GM21381 (cell line): ENCODE results near the gene MTX1.
A peak's percentile ranks its signal among the peaks of the same experiment; 100 is the strongest.
"Not testable (repeated sequence)": the region's sequence is repeated elsewhere in the genome, so short reads cannot be mapped to it uniquely, and the experiment has no call there.

Source experiments
- ATAC-seq: cut with Tn5 transposase; IDR thresholded peaks from one replicate; pipeline ENCODE4 v1.9.1; 2021; ENCODE audit warnings: mild to moderate bottlenecking, moderate library complexity; ENCODE audit not compliant: unreplicated experiment

The MTX1 gene

GRCh38 chr1:155205969-155206593 is 2.4 kb upstream of the MTX1 start:
- ATAC-seq, result no peak

GRCh38 chr1:155206891-155207805 is 1.3 kb upstream of the MTX1 start:
- no peak for ATAC-seq

- ATAC-seq, result no peak
Measured at GRCh38 chr1:155207806-155208540, 522 bp upstream of the MTX1 start, which contains the start of gene THBS3. Gene THBS3, minus strand, starts transcription at chr1:155207897. Its CDS starts 21 bp downstream, at chr1:155207876.

- no peak for ATAC-seq
Measured at GRCh38 chr1:155209312-155209721, 822 bp downstream of the MTX1 start.

- ATAC-seq, result no peak
Measured at GRCh38 chr1:155210314-155211104, 2.0 kb downstream of the MTX1 start.

- not testable (repeated sequence) for ATAC-seq
Measured at GRCh38 chr1:155211381-155212050, 3.0 kb downstream of the MTX1 start.

- not testable (repeated sequence) for ATAC-seq
Measured at GRCh38 chr1:155212051-155212440, 3.6 kb downstream of the MTX1 start.

GRCh38 chr1:155214702-155215101 is 6.2 kb downstream of the MTX1 start:
- ATAC-seq, result not testable (repeated sequence)

- no peak for ATAC-seq
Measured at GRCh38 chr1:155218854-155219591, 10.5 kb downstream of the MTX1 start.

GRCh38 chr1:155219592-155220031 is 11.1 kb downstream of the MTX1 start:
- ATAC-seq, result no peak

- ATAC-seq, result not testable (repeated sequence)
Measured at GRCh38 chr1:155220211-155220965, 11.9 kb downstream of the MTX1 start.

GRCh38 chr1:155223047-155223446 is 14.6 kb downstream of the MTX1 start:
- ATAC-seq, result no peak

GRCh38 chr1:155225404-155225759 is 16.9 kb downstream of the MTX1 start:
- not testable (repeated sequence) for ATAC-seq

GRCh38 chr1:155226188-155226909 is 17.9 kb downstream of the MTX1 start:
- ATAC-seq, result peak; percentile 27

GRCh38 chr1:155226910-155227260 is 18.4 kb downstream of the MTX1 start:
- peak; percentile 21 for ATAC-seq

GRCh38 chr1:155227261-155228095 is 19.0 kb downstream of the MTX1 start:
- ATAC-seq, result peak; percentile 92

GRCh38 chr1:155228096-155228427 is 19.6 kb downstream of the MTX1 start:
- ATAC-seq, result no peak
